IMR-90 (cell line): ENCODE results near the gene CDH22. TPM values are rescaled to one million over a fixed set of nuclear protein-coding genes. Genes with fewer than 3 reads are reported as not detected.

ENCODE experiments used
- ATAC-seq: fragments of 200-7000 bp; cut with Tn5 transposase; 2 replicates; pipeline ENCODE4 v1.9.1; 2020; ENCODE audit warnings: low read depth, mild to moderate bottlenecking, moderate library complexity
- BruUV-seq: library from RNA; stranded (reverse); fragments of 400-500 nt; replicated peaks from 2 replicates; lab custom pipeline; 2021; lab: Mats Ljungman, UMichigan
- CTCF ChIA-PET: fragments of 300-600 bp; formaldehyde crosslinking; extraction: SDS; loops from one replicate; lab custom pipeline; 2021; ENCODE audit warnings: antibody characterized with exemption; lab: Yijun Ruan, JAX
- POLR2A ChIA-PET: fragments of 300-600 bp; sonication (Branson Sonifier 250); formaldehyde crosslinking; loops from one replicate; lab custom pipeline; 2022; ENCODE audit warnings: antibody characterized with exemption; ENCODE audit not compliant: unreplicated experiment; lab: Charles Lee
- DNase-seq: peaks from one replicate; pipeline ENCODE4 v3.0.0; 2013
- H2AFZ ChIP-seq: replicated peaks from 2 replicates; pipeline ENCODE3; 2013; ENCODE audit warnings: low read length, mild to moderate bottlenecking; ENCODE audit not compliant: poor library complexity
- H2AK5ac ChIP-seq: 2 replicates; pipeline ENCODE4 v1.6.1; 2013; ENCODE audit warnings: low read depth, low read length, inconsistent platforms
- H2AK9ac ChIP-seq: replicated peaks from 2 replicates; pipeline ENCODE3; 2013; ENCODE audit warnings: mild to moderate bottlenecking, low read depth, low read length, moderate library complexity; ENCODE audit not compliant: poor library complexity
- H2BK120ac ChIP-seq: 2 replicates; pipeline ENCODE4 v1.6.1; 2013; ENCODE audit warnings: low read depth, low read length, inconsistent platforms
- H2BK15ac ChIP-seq: 3 replicates; pipeline ENCODE4 v1.6.1; 2013; ENCODE audit warnings: low read depth, low read length, inconsistent platforms
- H2BK20ac ChIP-seq: 2 replicates; pipeline ENCODE4 v1.6.1; 2013; ENCODE audit warnings: low read depth, mild to moderate bottlenecking, inconsistent platforms, low read length, moderate library complexity
- H2BK5ac ChIP-seq: 2 replicates; pipeline ENCODE4 v1.6.1; 2013; ENCODE audit warnings: mild to moderate bottlenecking, low read depth, low read length, inconsistent platforms; ENCODE audit not compliant: poor library complexity, severe bottlenecking
- H3K14ac ChIP-seq: replicated peaks from 2 replicates; pipeline ENCODE4 v1.6.1; 2013; ENCODE audit warnings: low read depth, low read length, inconsistent platforms
- H3K18ac ChIP-seq: 2 replicates; pipeline ENCODE4 v1.6.1; 2013; ENCODE audit warnings: low read depth, low read length, control low read depth
- H3K23ac ChIP-seq: 2 replicates; pipeline ENCODE4 v1.6.1; 2013; ENCODE audit warnings: low read depth, low read length, inconsistent platforms
- H3K27ac ChIP-seq: 2 replicates; pipeline ENCODE4 v1.5.1; 2013; ENCODE audit warnings: mild to moderate bottlenecking, control low read depth, low read length; ENCODE audit not compliant: insufficient read depth
- H3K27me3 ChIP-seq: 2 replicates; pipeline ENCODE4 v1.6.1; 2013; ENCODE audit warnings: low read length; ENCODE audit not compliant: control insufficient read depth, insufficient read depth
- H3K36me3 ChIP-seq: 2 replicates; pipeline ENCODE4 v1.6.1; 2013; ENCODE audit warnings: low read length, mixed read lengths; ENCODE audit not compliant: control insufficient read depth, insufficient read depth
- H3K4ac ChIP-seq: 2 replicates; pipeline ENCODE4 v1.6.1; 2013; ENCODE audit warnings: low read depth, low read length, inconsistent platforms
- H3K4me1 ChIP-seq: 2 replicates; pipeline ENCODE4 v1.6.1; 2013; ENCODE audit warnings: low read length, mixed read lengths; ENCODE audit not compliant: control insufficient read depth, insufficient read depth
- H3K4me2 ChIP-seq: 2 replicates; pipeline ENCODE4 v1.6.1; 2013; ENCODE audit warnings: low read depth, mild to moderate bottlenecking, control low read depth, low read length, moderate library complexity
- H3K4me3 ChIP-seq: 2 replicates; pipeline ENCODE4 v1.5.1; 2013; ENCODE audit warnings: low read depth, mild to moderate bottlenecking, control low read depth, low read length, moderate library complexity; ENCODE audit not compliant: insufficient read depth
- H3K56ac ChIP-seq: 2 replicates; pipeline ENCODE4 v1.6.1; 2013; ENCODE audit warnings: low read length, inconsistent platforms; ENCODE audit not compliant: insufficient read depth; ENCODE audit errors: extremely low read depth
- H3K79me1 ChIP-seq, 2 experiments: 2 replicates each; pipeline ENCODE4 v1.6.1; 2013; ENCODE audit warnings: low read length in 2 of 2, inconsistent platforms in 1 of 2, low read depth in 1 of 2
- H3K9ac ChIP-seq: 2 replicates; pipeline ENCODE4 v1.6.1; 2013; ENCODE audit warnings: low read depth, low read length, control low read depth
- H3K9me1 ChIP-seq: 2 replicates; pipeline ENCODE4 v1.6.1; 2013; ENCODE audit warnings: low read length, inconsistent platforms; ENCODE audit not compliant: insufficient read depth
- H3K9me3 ChIP-seq: 2 replicates; pipeline ENCODE4 v1.6.1; 2013; ENCODE audit warnings: low read length; ENCODE audit not compliant: control insufficient read depth, insufficient read depth
- H4K20me1 ChIP-seq: 2 replicates; pipeline ENCODE4 v1.6.1; 2013; ENCODE audit warnings: low read length, inconsistent platforms; ENCODE audit not compliant: insufficient read depth
- H4K5ac ChIP-seq: 2 replicates; pipeline ENCODE4 v1.6.1; 2013; ENCODE audit warnings: mild to moderate bottlenecking, low read depth, low read length, control low read depth
- H4K8ac ChIP-seq, 2 experiments: 2 replicates each; pipeline ENCODE4 v1.6.1; 2013; ENCODE audit warnings: low read depth in 2 of 2, low read length in 2 of 2, control low read depth in 1 of 2, inconsistent platforms in 1 of 2
- H4K91ac ChIP-seq: 2 replicates; pipeline ENCODE4 v1.6.1; 2013; ENCODE audit warnings: low read depth, low read length, inconsistent platforms; ENCODE audit not compliant: insufficient read depth
- BHLHE40 ChIP-seq: fragments of 150-350 bp; IDR thresholded peaks from 2 replicates; pipeline ENCODE4 v1.6.1; 2016; ENCODE audit warnings: mild to moderate bottlenecking, low read depth, low read length
- FOS ChIP-seq: fragments of 150-350 bp; IDR thresholded peaks from 2 replicates; pipeline ENCODE4 v1.6.1; 2016; ENCODE audit warnings: low read depth, low read length
- WGBS, 2 experiments: methylation state at CpG; one replicate each; pipeline versions ENCODE4 v1.1.5 to v1.1.7; 2013; ENCODE audit warnings: missing lambda C conversion rate in 2 of 2; ENCODE audit not compliant: insufficient read length in 1 of 2; ENCODE audit errors: extremely low coverage in 2 of 2; 5-methylcytosine and 5-hydroxymethylcytosine counted together
- dilution Hi-C: fragments of 300-500 bp; cut with HindIII; formaldehyde crosslinking; loops from one replicate; pipeline ENCODE4 v1.14.3; 2018; ENCODE audit warnings: low sequenced_read_pairs; ENCODE audit not compliant: unreplicated experiment
- in situ Hi-C: fragments of 300-500 bp; cut with MboI; formaldehyde crosslinking; loops from 3 replicates; pipeline ENCODE4 v1.14.3; 2019; ENCODE audit warnings: low sequenced_read_pairs, inconsistent platforms, mixed read lengths
- intact Hi-C: fragments of 100-400 bp; cut with micrococcal nuclease; formaldehyde crosslinking; loops from 2 replicates; pipeline ENCODE4 v1.10.0; 2022
- polyA plus RNA-seq, 3 experiments: library from polyadenylated mRNA; depleted of rRNA; stranded (reverse); fragments of >200 nt; gene quantifications; 2 replicates each; pipeline ENCODE4 v1.2.3, GENCODE V29; 2012; ENCODE audit warnings: low replicate concordance in 1 of 3
- total RNA-seq: library from RNA; depleted of rRNA; stranded (reverse); fragments of >200 nt; gene quantifications from 2 replicates; pipeline ENCODE4 v1.2.3, GENCODE V29; 2012

CDH22 gene
- total and polyA plus RNA-seq, 2 of the 4 experiments (the other 2 are of a cell fraction), result not detected

DNA sequence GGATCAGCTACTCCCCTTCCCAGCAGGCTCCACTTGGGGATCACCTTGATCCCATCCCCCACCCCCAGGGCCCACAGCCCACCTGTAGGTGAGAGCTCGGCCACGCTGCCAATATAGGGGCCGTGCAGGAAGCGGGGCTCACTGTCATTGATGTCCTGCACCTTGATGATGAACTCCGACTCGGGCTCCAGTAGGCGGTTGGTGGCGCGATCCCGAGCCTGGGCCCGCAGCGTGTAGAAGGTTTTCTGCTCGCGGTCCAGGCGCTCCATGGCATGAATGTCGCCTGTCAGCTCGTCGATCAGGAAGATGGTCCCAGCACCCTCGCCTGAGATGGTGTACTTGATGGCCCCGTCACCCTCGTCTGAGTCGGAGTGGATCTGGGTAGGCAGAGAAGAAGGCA lies 67.4 kb downstream of the CDH22 start:
- H2BK120ac ChIP-seq, result no peak overlapping the region

More for the DNA sequence above, 67.4 kb downstream of the CDH22 start:
- no peak overlapping the region for H4K5ac ChIP-seq
- intact Hi-C loops (no loop called here), dilution Hi-C loops (no loop called here), in situ Hi-C loops (no loop called here)
- H2BK5ac ChIP-seq, result no peak overlapping the region
- H4K91ac ChIP-seq, result no peak overlapping the region
- ChIA-PET POLR2A (no interaction called here), CTCF (no interaction called here)
- H3K56ac ChIP-seq, result no peak overlapping the region
- H3K18ac ChIP-seq, result no peak overlapping the region
- H2AK5ac ChIP-seq, result no peak overlapping the region
- no peak overlapping the region for H3K4me2 ChIP-seq
- DNase-seq (no peak), ATAC-seq (no peak)
- 70% methylated on average over 17 of the region's 22 CpGs; no CpG with 5 or more reads in 1 of the 2 experiments for WGBS, 2 experiments
- no peak overlapping the region for H3K27ac ChIP-seq
- TF ChIP-seq FOS (no peak), BHLHE40 (no peak)
- no peak overlapping the region for H3K23ac ChIP-seq
- H3K9ac ChIP-seq, result no peak overlapping the region
- H4K8ac ChIP-seq, result no peak overlapping the region
- peaks cover 9% of the 10 kb centered on the region for H3K27me3 ChIP-seq
- no peak overlapping the region for H3K4me3 ChIP-seq
- no peaks in the 10 kb centered on the region for H3K79me1 ChIP-seq
- H3K36me3 ChIP-seq, result no peaks in the 10 kb centered on the region
- no peak overlapping the region for H2BK20ac ChIP-seq
- no peaks in the 10 kb centered on the region for H3K9me3 ChIP-seq
- H2AFZ ChIP-seq, result no peak overlapping the region
- no peak overlapping the region for H2BK15ac ChIP-seq
- H3K4me1 ChIP-seq, result no peaks in the 10 kb centered on the region
- no TSS peak for BruUV-seq
- no peaks in the 10 kb centered on the region for H4K20me1 ChIP-seq
- no peak overlapping the region for H3K14ac ChIP-seq
- H2AK9ac ChIP-seq, result no peak overlapping the region
- H3K9me1 ChIP-seq, result no peaks in the 10 kb centered on the region
- H3K4ac ChIP-seq, result no peak overlapping the region
